B cell (primary cell): ENCODE results near the gene NDUFA5.

Experiments used
- EZH2 ChIP-seq: IDR thresholded peaks from 2 replicates; pipeline ENCODE4 v1.6.1; 2012; ENCODE audit warnings: borderline replicate concordance, low read depth, mild to moderate bottlenecking, moderate library complexity, low read length; ENCODE audit not compliant: insufficient read depth, poor library complexity, severe bottlenecking
- TF ChIP-seq, protein P1 (sequence below): fragments of 200-600 bp; IDR thresholded peaks from one replicate; pipeline ENCODE4 v1.8.0; 2022; ENCODE audit warnings: antibody characterized with exemption, mild to moderate bottlenecking

DNA sequence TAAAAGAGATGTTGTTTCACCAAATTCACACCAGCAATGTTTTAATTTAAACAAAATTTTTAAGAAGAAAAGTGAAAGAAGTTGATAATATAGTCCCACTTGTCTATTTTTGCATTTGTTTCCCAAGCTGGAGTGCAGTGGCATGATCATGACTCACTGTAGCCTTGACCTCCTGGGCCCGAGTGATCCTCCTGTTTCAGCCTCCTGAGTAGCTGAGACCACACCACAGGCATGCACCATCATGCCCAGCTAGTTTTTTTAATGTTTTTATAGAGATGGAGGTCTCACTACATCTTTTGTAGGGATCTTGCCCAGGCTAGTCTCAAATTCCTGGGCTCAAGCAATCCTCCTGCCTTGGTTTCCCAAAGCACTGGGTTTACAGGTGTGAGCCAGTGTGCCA lies 14.1 kb upstream of the NDUFA5 start:
- TF ChIP-seq, protein P1, sequence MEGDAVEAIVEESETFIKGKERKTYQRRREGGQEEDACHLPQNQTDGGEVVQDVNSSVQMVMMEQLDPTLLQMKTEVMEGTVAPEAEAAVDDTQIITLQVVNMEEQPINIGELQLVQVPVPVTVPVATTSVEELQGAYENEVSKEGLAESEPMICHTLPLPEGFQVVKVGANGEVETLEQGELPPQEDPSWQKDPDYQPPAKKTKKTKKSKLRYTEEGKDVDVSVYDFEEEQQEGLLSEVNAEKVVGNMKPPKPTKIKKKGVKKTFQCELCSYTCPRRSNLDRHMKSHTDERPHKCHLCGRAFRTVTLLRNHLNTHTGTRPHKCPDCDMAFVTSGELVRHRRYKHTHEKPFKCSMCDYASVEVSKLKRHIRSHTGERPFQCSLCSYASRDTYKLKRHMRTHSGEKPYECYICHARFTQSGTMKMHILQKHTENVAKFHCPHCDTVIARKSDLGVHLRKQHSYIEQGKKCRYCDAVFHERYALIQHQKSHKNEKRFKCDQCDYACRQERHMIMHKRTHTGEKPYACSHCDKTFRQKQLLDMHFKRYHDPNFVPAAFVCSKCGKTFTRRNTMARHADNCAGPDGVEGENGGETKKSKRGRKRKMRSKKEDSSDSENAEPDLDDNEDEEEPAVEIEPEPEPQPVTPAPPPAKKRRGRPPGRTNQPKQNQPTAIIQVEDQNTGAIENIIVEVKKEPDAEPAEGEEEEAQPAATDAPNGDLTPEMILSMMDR: no peak
- no peak for TF ChIP-seq EZH2
